GM12872 (cell line): ENCODE data around the gene ERF.

Experiments used
- CTCF ChIP-seq: IDR thresholded peaks from 3 replicates; pipeline ENCODE4 v1.5.1; 2011; ENCODE audit warnings: low read depth, mild to moderate bottlenecking, low read length, moderate library complexity; ENCODE audit not compliant: insufficient read depth

Gene ERF

GRCh38 chr19:42233678-42234292, 21.1 kb downstream of the ERF start:
- TF ChIP-seq CTCF = no peak

GRCh38 chr19:42233106-42233505, 21.8 kb downstream of the ERF start:
- no peak for TF ChIP-seq CTCF

GRCh38 chr19:42232435-42232834, 22.5 kb downstream of the ERF start:
- no peak for TF ChIP-seq CTCF

- TF ChIP-seq CTCF = no peak
Measured at GRCh38 chr19:42230571-42230970, 24.4 kb downstream of the ERF start.

- TF ChIP-seq CTCF = no peak
Measured at GRCh38 chr19:42229855-42230351, 25.0 kb downstream of the ERF start.

GRCh38 chr19:42229301-42229854, 25.6 kb downstream of the ERF start:
- no peak; the same call in 2 of the 3 replicates for TF ChIP-seq CTCF

- no peak for TF ChIP-seq CTCF
Measured at GRCh38 chr19:42228641-42229040, 26.3 kb downstream of the ERF start.

GRCh38 chr19:42226886-42227285, 28.0 kb downstream of the ERF start:
- no peak for TF ChIP-seq CTCF
